ENCODE measurements around the gene STXBP6. TPM values are rescaled to one million over a fixed set of nuclear protein-coding genes. Genes with fewer than 3 reads are reported as not detected.
"Not testable (repeated sequence)": the region's sequence is repeated elsewhere in the genome, so short reads cannot be mapped to it uniquely, and the experiment has no call there.

The STXBP6 gene
- total RNA-seq, 2 donors from 2014 or later: not detected

- Mint-ChIP-seq H3K9me3 (no peaks in the 10 kb centered on the region), H3K4me3 (no peak overlapping the region), H3K36me3 (no peaks in the 10 kb centered on the region), H3K27me3 (peaks cover 28 to 43% of the 10 kb centered on the region in 2 donors), H3K27ac (no peak overlapping the region), H3K4me1 (ENCODE audit: low read depth in 2 of 2) (no peaks in the 10 kb centered on the region)
- no peak for DNase-seq (ENCODE audit: low spot score)
- no peak for ATAC-seq
Measured at GRCh38 chr14:24979725-24980239, 70.2 kb downstream of the STXBP6 start.

GRCh38 chr14:24978862-24979724 is 70.9 kb downstream of the STXBP6 start:
- ATAC-seq (no peak), DNase-seq (ENCODE audit: low spot score) (no peak)
- H3K27ac Mint-ChIP-seq: no peak overlapping the region
- H3K27me3 Mint-ChIP-seq: peaks cover 25 to 40% of the 10 kb centered on the region in 2 donors
- H3K4me3 Mint-ChIP-seq: no peak overlapping the region
- no peaks in the 10 kb centered on the region for H3K36me3 Mint-ChIP-seq
- no peaks in the 10 kb centered on the region for H3K4me1 Mint-ChIP-seq (ENCODE audit: low read depth in 2 of 2)
- no peaks in the 10 kb centered on the region for H3K9me3 Mint-ChIP-seq

- DNase-seq (ENCODE audit: low spot score) (no peak), ATAC-seq (no peak)
- Mint-ChIP-seq H3K27ac (no peak overlapping the region), H3K27me3 (peaks cover 14 to 41% of the 10 kb centered on the region in 2 donors), H3K4me1 (ENCODE audit: low read depth in 2 of 2) (no peaks in the 10 kb centered on the region), H3K9me3 (no peaks in the 10 kb centered on the region), H3K36me3 (no peaks in the 10 kb centered on the region), H3K4me3 (no peak overlapping the region)
Measured at GRCh38 chr14:24976602-24977001, 73.3 kb downstream of the STXBP6 start.

- no peak for ATAC-seq
- no peaks in the 10 kb centered on the region for H3K4me1 Mint-ChIP-seq (ENCODE audit: low read depth in 2 of 2)
- H3K36me3 Mint-ChIP-seq: no peaks in the 10 kb centered on the region
- H3K27ac Mint-ChIP-seq: no peak overlapping the region
- H3K27me3 Mint-ChIP-seq: peaks cover 14 to 41% of the 10 kb centered on the region in 2 donors
- no peak for DNase-seq (ENCODE audit: low spot score)
- no peak overlapping the region for H3K4me3 Mint-ChIP-seq
- H3K9me3 Mint-ChIP-seq: no peaks in the 10 kb centered on the region
Measured at GRCh38 chr14:24975393-24975792, 74.6 kb downstream of the STXBP6 start.

GRCh38 chr14:24974591-24975374 is 75.2 kb downstream of the STXBP6 start:
- ATAC-seq: no peak
- Mint-ChIP-seq H3K4me1 (ENCODE audit: low read depth in 2 of 2) (no peaks in the 10 kb centered on the region), H3K36me3 (no peaks in the 10 kb centered on the region), H3K4me3 (no peak overlapping the region), H3K27ac (no peak overlapping the region), H3K27me3 (peaks cover 14 to 39% of the 10 kb centered on the region in 2 donors), H3K9me3 (no peaks in the 10 kb centered on the region)
- DNase-seq (ENCODE audit: low spot score): no peak

- Mint-ChIP-seq H3K4me3 (no peak overlapping the region), H3K36me3 (no peaks in the 10 kb centered on the region), H3K27me3 (peaks cover 6 to 35% of the 10 kb centered on the region in 2 donors), H3K27ac (no peak overlapping the region), H3K4me1 (ENCODE audit: low read depth in 2 of 2) (no peaks in the 10 kb centered on the region), H3K9me3 (no peaks in the 10 kb centered on the region)
- ATAC-seq (no peak), DNase-seq (ENCODE audit: low spot score) (no peak)
Measured at GRCh38 chr14:24972844-24973243, 77.1 kb downstream of the STXBP6 start.

GRCh38 chr14:24971255-24971654 is 78.7 kb downstream of the STXBP6 start:
- no peaks in the 10 kb centered on the region for H3K9me3 Mint-ChIP-seq
- no peak for ATAC-seq

GRCh38 chr14:24966579-24966964 is 83.4 kb downstream of the STXBP6 start:
- Mint-ChIP-seq H3K27ac (no peak overlapping the region), H3K36me3 (no peaks in the 10 kb centered on the region), H3K27me3 (peaks cover 7 to 14% of the 10 kb centered on the region in 2 donors), H3K4me3 (no peak overlapping the region), H3K9me3 (no peaks in the 10 kb centered on the region), H3K4me1 (ENCODE audit: low read depth in 2 of 2) (no peaks in the 10 kb centered on the region)
- no peak for DNase-seq (ENCODE audit: low spot score)
- no peak for ATAC-seq

More at GRCh38 chr14:24971255-24971654, 78.7 kb downstream of the STXBP6 start:
- Mint-ChIP-seq H3K4me3 (no peak overlapping the region), H3K36me3 (no peaks in the 10 kb centered on the region), H3K4me1 (ENCODE audit: low read depth in 2 of 2) (no peaks in the 10 kb centered on the region), H3K27ac (no peak overlapping the region), H3K27me3 (peaks cover 11 to 36% of the 10 kb centered on the region in 2 donors)
- DNase-seq (ENCODE audit: low spot score): no peak

GRCh38 chr14:24965934-24966578 is 83.9 kb downstream of the STXBP6 start:
- no peak for DNase-seq (ENCODE audit: low spot score)
- H3K36me3 Mint-ChIP-seq: no peaks in the 10 kb centered on the region
- H3K27me3 Mint-ChIP-seq: peaks cover 7 to 14% of the 10 kb centered on the region in 2 donors
- no peak overlapping the region for H3K4me3 Mint-ChIP-seq
- H3K4me1 Mint-ChIP-seq (ENCODE audit: low read depth in 2 of 2): no peaks in the 10 kb centered on the region
- no peak overlapping the region for H3K27ac Mint-ChIP-seq
- no peaks in the 10 kb centered on the region for H3K9me3 Mint-ChIP-seq
- ATAC-seq: no peak

- peaks cover 9 to 14% of the 10 kb centered on the region in 2 donors for H3K27me3 Mint-ChIP-seq
- no peaks in the 10 kb centered on the region for H3K9me3 Mint-ChIP-seq
- no peak overlapping the region for H3K27ac Mint-ChIP-seq
- H3K36me3 Mint-ChIP-seq: no peaks in the 10 kb centered on the region
- ATAC-seq: no peak
- H3K4me1 Mint-ChIP-seq (ENCODE audit: low read depth in 2 of 2): no peaks in the 10 kb centered on the region
- H3K4me3 Mint-ChIP-seq: no peak overlapping the region
- DNase-seq (ENCODE audit: low spot score): no peak
Measured at GRCh38 chr14:24965578-24965933, 84.4 kb downstream of the STXBP6 start.

- ATAC-seq (no peak), DNase-seq (ENCODE audit: low spot score) (no peak)
- Mint-ChIP-seq H3K27ac (no peak overlapping the region), H3K4me1 (ENCODE audit: low read depth in 2 of 2) (no peaks in the 10 kb centered on the region), H3K27me3 (peaks cover 9 to 14% of the 10 kb centered on the region in 2 donors), H3K4me3 (no peak overlapping the region), H3K36me3 (no peaks in the 10 kb centered on the region), H3K9me3 (no peaks in the 10 kb centered on the region)
Measured at GRCh38 chr14:24964591-24964990, 85.4 kb downstream of the STXBP6 start.

- Mint-ChIP-seq H3K9me3 (no peaks in the 10 kb centered on the region), H3K36me3 (no peaks in the 10 kb centered on the region), H3K4me1 (ENCODE audit: low read depth in 2 of 2) (no peaks in the 10 kb centered on the region), H3K27me3 (peaks cover 10 to 11% of the 10 kb centered on the region in 2 donors), H3K4me3 (no peak overlapping the region), H3K27ac (no peak overlapping the region)
- no peak for ATAC-seq
- no peak for DNase-seq (ENCODE audit: low spot score)
Measured at GRCh38 chr14:24964048-24964447, 85.9 kb downstream of the STXBP6 start.

- peaks cover 7 to 13% of the 10 kb centered on the region in 2 donors for H3K27me3 Mint-ChIP-seq
- not testable (repeated sequence) for H3K27ac Mint-ChIP-seq; H3K4me3 Mint-ChIP-seq; H3K9me3 Mint-ChIP-seq; DNase-seq (ENCODE audit: low spot score); ATAC-seq; H3K36me3 Mint-ChIP-seq; H3K4me1 Mint-ChIP-seq (ENCODE audit: low read depth in 2 of 2)
Measured at GRCh38 chr14:24962118-24962517, 87.8 kb downstream of the STXBP6 start.
